SJCRH30 (cell line): Measurements from ENCODE around the gene GATA5. TPM values are rescaled to one million over a fixed set of nuclear protein-coding genes. Genes with fewer than 3 reads are reported as not detected.
A peak's percentile ranks its signal among the peaks of the same experiment; 100 is the strongest.

ENCODE experiments used
- DNase-seq, 2 experiments: peaks; one replicate each; pipeline ENCODE4 v3.0.0-alpha.2; 2015 to 2020
- H3K27ac ChIP-seq: fragments of 250-450 bp; sonication (Bioruptor Pico); 2 replicates; pipeline ENCODE4 v1.5.1; 2020; ENCODE audit warnings: mild to moderate bottlenecking, moderate library complexity
- H3K27me3 ChIP-seq: fragments of 250-450 bp; sonication (Bioruptor Pico); 2 replicates; pipeline ENCODE4 v1.5.1; 2020; ENCODE audit warnings: mild to moderate bottlenecking, moderate library complexity
- H3K36me3 ChIP-seq: fragments of 250-450 bp; sonication (Bioruptor Pico); 2 replicates; pipeline ENCODE4 v1.5.1; 2020; ENCODE audit warnings: mild to moderate bottlenecking, moderate library complexity
- H3K4me1 ChIP-seq: fragments of 250-450 bp; sonication (Bioruptor Pico); 2 replicates; pipeline ENCODE4 v1.5.1; 2020; ENCODE audit warnings: mild to moderate bottlenecking, moderate library complexity
- H3K4me3 ChIP-seq: fragments of 250-450 bp; sonication (Bioruptor Pico); 2 replicates; pipeline ENCODE4 v1.5.1; 2020; ENCODE audit warnings: mild to moderate bottlenecking, moderate library complexity
- H3K9me3 ChIP-seq: fragments of 250-450 bp; sonication (Bioruptor Pico); replicated peaks from 2 replicates; pipeline ENCODE4 v1.5.1; 2020; ENCODE audit warnings: mild to moderate bottlenecking, moderate library complexity
- total RNA-seq: library from RNA; depleted of rRNA; stranded (reverse); fragments of >200 nt; shearing (Covaris generic); gene quantifications from 2 replicates; pipeline ENCODE4 v1.2.3, GENCODE V29; 2014

GATA5 gene
- total RNA-seq, 1 experiment from 2014 or later, result not detected

GRCh38 chr20:62463651-62464424, 12.0 kb downstream of the GATA5 start:
- Histone ChIP-seq H3K36me3 (no peaks in the 10 kb centered on the region), H3K4me3 (no peak overlapping the region), H3K27me3 (peaks cover 81% of the 10 kb centered on the region), H3K27ac (no peak overlapping the region), H3K4me1 (no peaks in the 10 kb centered on the region), H3K9me3 (no peaks in the 10 kb centered on the region)
- peak; percentile 54 to 64 for DNase-seq

- no peaks in the 10 kb centered on the region for H3K36me3 ChIP-seq
- no peaks in the 10 kb centered on the region for H3K4me1 ChIP-seq
- peaks cover 82% of the 10 kb centered on the region for H3K27me3 ChIP-seq
- H3K9me3 ChIP-seq, result no peaks in the 10 kb centered on the region
- DNase-seq, result no peak
- no peak overlapping the region for H3K4me3 ChIP-seq
- H3K27ac ChIP-seq, result no peak overlapping the region
Measured at GRCh38 chr20:62462976-62463592, 12.7 kb downstream of the GATA5 start.

GRCh38 chr20:62461834-62462233, 14.0 kb downstream of the GATA5 start:
- Histone ChIP-seq H3K9me3 (no peaks in the 10 kb centered on the region), H3K27me3 (peaks cover 86% of the 10 kb centered on the region)

GRCh38 chr20:62461157-62461556, 14.6 kb downstream of the GATA5 start:
- H3K9me3 ChIP-seq, result no peaks in the 10 kb centered on the region
- H3K4me1 ChIP-seq, result no peaks in the 10 kb centered on the region
- DNase-seq, result no peak
- H3K27ac ChIP-seq, result no peak overlapping the region
- H3K4me3 ChIP-seq, result no peak overlapping the region
- peaks cover 86% of the 10 kb centered on the region for H3K27me3 ChIP-seq
- H3K36me3 ChIP-seq, result no peaks in the 10 kb centered on the region

More at GRCh38 chr20:62461834-62462233, 14.0 kb downstream of the GATA5 start:
- Histone ChIP-seq H3K4me3 (no peak overlapping the region), H3K27ac (no peak overlapping the region), H3K4me1 (no peaks in the 10 kb centered on the region), H3K36me3 (no peaks in the 10 kb centered on the region)
- DNase-seq, result no peak

- Histone ChIP-seq H3K4me1 (no peaks in the 10 kb centered on the region), H3K9me3 (no peaks in the 10 kb centered on the region), H3K27ac (no peak overlapping the region), H3K36me3 (no peaks in the 10 kb centered on the region), H3K4me3 (no peak overlapping the region), H3K27me3 (peaks cover 86% of the 10 kb centered on the region)
- no peak for DNase-seq
Measured at GRCh38 chr20:62460678-62461077, 15.1 kb downstream of the GATA5 start.

GRCh38 chr20:62459488-62459887, 16.3 kb downstream of the GATA5 start:
- Histone ChIP-seq H3K9me3 (no peaks in the 10 kb centered on the region), H3K4me1 (peaks cover 4% of the 10 kb centered on the region; the same call in 1 of the 2 replicates)

GRCh38 chr20:62458275-62459251, 17.2 kb downstream of the GATA5 start:
- Histone ChIP-seq H3K27me3 (peaks cover 89% of the 10 kb centered on the region), H3K9me3 (no peaks in the 10 kb centered on the region), H3K4me1 (peaks cover 4% of the 10 kb centered on the region; the same call in 1 of the 2 replicates), H3K4me3 (no peak overlapping the region), H3K27ac (no peak overlapping the region), H3K36me3 (no peaks in the 10 kb centered on the region)
- no peak for DNase-seq

More at GRCh38 chr20:62459488-62459887, 16.3 kb downstream of the GATA5 start:
- DNase-seq, result no peak
- no peaks in the 10 kb centered on the region for H3K36me3 ChIP-seq
- H3K27me3 ChIP-seq, result peaks cover 89% of the 10 kb centered on the region
- H3K27ac ChIP-seq, result no peak overlapping the region
- no peak overlapping the region for H3K4me3 ChIP-seq

GRCh38 chr20:62457831-62458230, 18.0 kb downstream of the GATA5 start:
- Histone ChIP-seq H3K4me1 (peaks cover 4% of the 10 kb centered on the region; the same call in 1 of the 2 replicates), H3K9me3 (no peaks in the 10 kb centered on the region), H3K36me3 (no peaks in the 10 kb centered on the region), H3K27me3 (peaks cover 94% of the 10 kb centered on the region), H3K27ac (no peak overlapping the region), H3K4me3 (no peak overlapping the region)
- no peak for DNase-seq

- Histone ChIP-seq H3K36me3 (no peaks in the 10 kb centered on the region), H3K27me3 (peaks cover 94% of the 10 kb centered on the region), H3K4me1 (peaks cover 4% of the 10 kb centered on the region; the same call in 1 of the 2 replicates), H3K9me3 (no peaks in the 10 kb centered on the region), H3K4me3 (no peak overlapping the region), H3K27ac (no peak overlapping the region)
- DNase-seq, result no peak
Measured at GRCh38 chr20:62457098-62457497, 18.7 kb downstream of the GATA5 start.

GRCh38 chr20:62455929-62456328, 19.9 kb downstream of the GATA5 start:
- H3K27ac ChIP-seq, result no peak overlapping the region
- H3K9me3 ChIP-seq, result no peaks in the 10 kb centered on the region
- peaks cover 87% of the 10 kb centered on the region for H3K27me3 ChIP-seq
- peaks cover 4% of the 10 kb centered on the region; the same call in 1 of the 2 replicates for H3K4me1 ChIP-seq
- DNase-seq, result peak in 1 of 2 experiments; percentile 36
- H3K4me3 ChIP-seq, result no peak overlapping the region
- H3K36me3 ChIP-seq, result no peaks in the 10 kb centered on the region

- peak in 1 of 2 experiments; percentile 58 for DNase-seq
- peaks cover 87% of the 10 kb centered on the region for H3K27me3 ChIP-seq
Measured at GRCh38 chr20:62454904-62455636, 20.7 kb downstream of the GATA5 start.

GRCh38 chr20:62453186-62453808, 22.5 kb downstream of the GATA5 start:
- Histone ChIP-seq H3K9me3 (no peaks in the 10 kb centered on the region), H3K4me1 (peaks cover 4% of the 10 kb centered on the region; the same call in 1 of the 2 replicates), H3K4me3 (no peak overlapping the region), H3K27ac (no peak overlapping the region), H3K27me3 (peaks cover 90% of the 10 kb centered on the region), H3K36me3 (no peaks in the 10 kb centered on the region)
- no peak for DNase-seq

More at GRCh38 chr20:62454904-62455636, 20.7 kb downstream of the GATA5 start:
- H3K4me1 ChIP-seq, result peaks cover 4% of the 10 kb centered on the region; the same call in 1 of the 2 replicates
- H3K4me3 ChIP-seq, result no peak overlapping the region
- no peaks in the 10 kb centered on the region for H3K9me3 ChIP-seq
- H3K27ac ChIP-seq, result no peak overlapping the region
- H3K36me3 ChIP-seq, result no peaks in the 10 kb centered on the region

GRCh38 chr20:62452475-62453095, 23.2 kb downstream of the GATA5 start:
- Histone ChIP-seq H3K27me3 (peaks cover 87% of the 10 kb centered on the region), H3K9me3 (no peaks in the 10 kb centered on the region)

More at GRCh38 chr20:62452475-62453095, 23.2 kb downstream of the GATA5 start:
- no peak for DNase-seq
- Histone ChIP-seq H3K27ac (no peak overlapping the region), H3K4me1 (peaks cover 4% of the 10 kb centered on the region; the same call in 1 of the 2 replicates), H3K4me3 (no peak overlapping the region), H3K36me3 (no peaks in the 10 kb centered on the region)
